PC-9 (cell line): ENCODE results near the gene WDR59.

ENCODE experiments used
- CTCF ChIP-seq: fragments of 200-600 bp; sonication (generic); conservative IDR thresholded peaks from 2 replicates; pipeline ENCODE4 v1.6.1; 2017; ENCODE audit warnings: mixed run types, antibody characterized with exemption, mild to moderate bottlenecking, moderate library complexity
- EZH2 ChIP-seq: fragments of 200-600 bp; sonication (generic); IDR thresholded peaks from 2 replicates; pipeline ENCODE4 v1.8.0; 2017; ENCODE audit warnings: antibody characterized with exemption, low read depth

GRCh38 chr16:74991268-74991592 is 6.3 kb upstream of the WDR59 start:
- TF ChIP-seq CTCF (no peak), EZH2 (no peak)
